HUES6 (cell line): ENCODE results near the gene ATXN1.
"Not testable (repeated sequence)": the region's sequence is repeated elsewhere in the genome, so short reads cannot be mapped to it uniquely, and the experiment has no call there.

Experiments used
- H3K27ac ChIP-seq: 2 replicates; pipeline ENCODE4 v1.7.0; 2013; ENCODE audit warnings: low read depth, mild to moderate bottlenecking, low read length, inconsistent platforms
- H3K27me3 ChIP-seq: 2 replicates; pipeline ENCODE4 v1.6.1; 2013; ENCODE audit warnings: low read length; ENCODE audit not compliant: control insufficient read depth, insufficient read depth
- H3K36me3 ChIP-seq: 2 replicates; pipeline ENCODE4 v1.6.1; 2013; ENCODE audit warnings: low read length; ENCODE audit not compliant: control insufficient read depth, insufficient read depth
- H3K4me1 ChIP-seq: 2 replicates; pipeline ENCODE4 v1.6.1; 2013; ENCODE audit warnings: low read length; ENCODE audit not compliant: control insufficient read depth, insufficient read depth
- H3K4me3 ChIP-seq: 2 replicates; pipeline ENCODE4 v1.5.1; 2013; ENCODE audit warnings: low read depth, low read length
- H3K9ac ChIP-seq: one replicate; pipeline ENCODE4 v1.6.1; 2013; ENCODE audit warnings: mild to moderate bottlenecking, low read length
- H3K9me3 ChIP-seq: 2 replicates; pipeline ENCODE4 v1.6.1; 2013; ENCODE audit warnings: low read depth, low read length; ENCODE audit not compliant: control insufficient read depth, insufficient read depth

ATXN1 gene

GRCh38 chr6:16399158-16399557 is 362.1 kb downstream of the ATXN1 start:
- Histone ChIP-seq H3K9me3 (no peaks in the 10 kb centered on the region; the same call in 1 of the 2 replicates), H3K36me3 (no peaks in the 10 kb centered on the region), H3K27ac (no peak overlapping the region), H3K4me3 (no peak overlapping the region), H3K9ac (no peak overlapping the region), H3K4me1 (no peaks in the 10 kb centered on the region), H3K27me3 (no peaks in the 10 kb centered on the region)

- Histone ChIP-seq H3K9ac (no peak overlapping the region), H3K27me3 (no peaks in the 10 kb centered on the region), H3K9me3 (no peaks in the 10 kb centered on the region; the same call in 1 of the 2 replicates), H3K36me3 (no peaks in the 10 kb centered on the region), H3K27ac (no peak overlapping the region), H3K4me3 (no peak overlapping the region), H3K4me1 (no peaks in the 10 kb centered on the region)
These were observed 362.7 kb downstream of the ATXN1 start for GRCh38 chr6:16398587-16398986.

- H3K9ac ChIP-seq = no peak overlapping the region
- H3K36me3 ChIP-seq = no peaks in the 10 kb centered on the region
- no peaks in the 10 kb centered on the region; the same call in 1 of the 2 replicates for H3K9me3 ChIP-seq
- H3K4me1 ChIP-seq = no peaks in the 10 kb centered on the region
- H3K27ac ChIP-seq = no peak overlapping the region
- H3K4me3 ChIP-seq = no peak overlapping the region
- no peaks in the 10 kb centered on the region for H3K27me3 ChIP-seq
These were observed 363.6 kb downstream of the ATXN1 start for GRCh38 chr6:16397623-16398022.

- H3K4me1 ChIP-seq = no peaks in the 10 kb centered on the region
- no peak overlapping the region for H3K9ac ChIP-seq
- no peaks in the 10 kb centered on the region; the same call in 1 of the 2 replicates for H3K9me3 ChIP-seq
- no peak overlapping the region for H3K27ac ChIP-seq
- no peak overlapping the region for H3K4me3 ChIP-seq
- H3K27me3 ChIP-seq = no peaks in the 10 kb centered on the region
- no peaks in the 10 kb centered on the region for H3K36me3 ChIP-seq
These were observed 364.6 kb downstream of the ATXN1 start for GRCh38 chr6:16396497-16397319.

GRCh38 chr6:16394632-16395031 is 366.6 kb downstream of the ATXN1 start:
- H3K4me3 ChIP-seq = no peak overlapping the region
- H3K9ac ChIP-seq = no peak overlapping the region
- H3K27me3 ChIP-seq = no peaks in the 10 kb centered on the region
- H3K9me3 ChIP-seq = no peaks in the 10 kb centered on the region
- H3K4me1 ChIP-seq = no peaks in the 10 kb centered on the region
- H3K27ac ChIP-seq = no peak overlapping the region
- no peaks in the 10 kb centered on the region for H3K36me3 ChIP-seq

- Histone ChIP-seq H3K9ac (no peak overlapping the region), H3K9me3 (no peaks in the 10 kb centered on the region), H3K27ac (no peak overlapping the region), H3K36me3 (no peaks in the 10 kb centered on the region), H3K4me1 (no peaks in the 10 kb centered on the region), H3K27me3 (no peaks in the 10 kb centered on the region), H3K4me3 (no peak overlapping the region)
These were observed 367.9 kb downstream of the ATXN1 start for GRCh38 chr6:16393326-16393725.

- no peaks in the 10 kb centered on the region for H3K27me3 ChIP-seq
- no peak overlapping the region for H3K27ac ChIP-seq
- no peak overlapping the region for H3K9ac ChIP-seq
These were observed 369.2 kb downstream of the ATXN1 start for GRCh38 chr6:16392010-16392409.

GRCh38 chr6:16391451-16391912 is 369.8 kb downstream of the ATXN1 start:
- no peaks in the 10 kb centered on the region for H3K4me1 ChIP-seq

More at GRCh38 chr6:16392010-16392409, 369.2 kb downstream of the ATXN1 start:
- H3K9me3 ChIP-seq = no peaks in the 10 kb centered on the region
- H3K4me1 ChIP-seq = no peaks in the 10 kb centered on the region
- no peaks in the 10 kb centered on the region for H3K36me3 ChIP-seq
- no peak overlapping the region for H3K4me3 ChIP-seq

GRCh38 chr6:16390909-16391450 is 370.3 kb downstream of the ATXN1 start:
- H3K9ac ChIP-seq, H3K4me3 ChIP-seq, H3K27ac ChIP-seq, H3K4me1 ChIP-seq, H3K27me3 ChIP-seq, H3K36me3 ChIP-seq, H3K9me3 ChIP-seq: not testable (repeated sequence)

More at GRCh38 chr6:16391451-16391912, 369.8 kb downstream of the ATXN1 start:
- H3K27ac ChIP-seq = no peak overlapping the region
- H3K9me3 ChIP-seq = no peaks in the 10 kb centered on the region
- H3K36me3 ChIP-seq = no peaks in the 10 kb centered on the region
- no peak overlapping the region for H3K9ac ChIP-seq
- no peak overlapping the region for H3K4me3 ChIP-seq
- H3K27me3 ChIP-seq = no peaks in the 10 kb centered on the region

- Histone ChIP-seq H3K4me1 (no peaks in the 10 kb centered on the region), H3K36me3 (no peaks in the 10 kb centered on the region), H3K9me3 (no peaks in the 10 kb centered on the region), H3K27me3 (no peaks in the 10 kb centered on the region), H3K27ac (no peak overlapping the region), H3K9ac (no peak overlapping the region), H3K4me3 (no peak overlapping the region)
These were observed 371.6 kb downstream of the ATXN1 start for GRCh38 chr6:16389642-16390041.

GRCh38 chr6:16388488-16388887 is 372.8 kb downstream of the ATXN1 start:
- Histone ChIP-seq H3K9me3 (no peaks in the 10 kb centered on the region), H3K9ac (no peak overlapping the region), H3K36me3 (no peaks in the 10 kb centered on the region)

More at GRCh38 chr6:16388488-16388887, 372.8 kb downstream of the ATXN1 start:
- no peak overlapping the region for H3K27ac ChIP-seq
- no peaks in the 10 kb centered on the region for H3K4me1 ChIP-seq
- H3K27me3 ChIP-seq = no peaks in the 10 kb centered on the region
- no peak overlapping the region for H3K4me3 ChIP-seq
